Osteocyte (in vitro differentiated cells): Measurements from ENCODE around the gene LAMA3. TPM values are rescaled to one million over a fixed set of nuclear protein-coding genes. Genes with fewer than 3 reads are reported as not detected.

Source experiments
- DNase-seq: peaks from one replicate; pipeline ENCODE4 v3.0.0; 2021; ENCODE audit warnings: mixed read lengths; ENCODE audit not compliant: unreplicated experiment; ENCODE audit errors: extremely low spot score
- H3K27ac Mint-ChIP-seq: one replicate; pipeline ENCODE4 v1.8.0; 2021; ENCODE audit warnings: mild to moderate bottlenecking, mixed read lengths; ENCODE audit not compliant: unreplicated experiment
- H3K27me3 Mint-ChIP-seq: one replicate; pipeline ENCODE4 v1.8.0; 2021; ENCODE audit warnings: mixed read lengths; ENCODE audit not compliant: unreplicated experiment
- H3K36me3 Mint-ChIP-seq: one replicate; pipeline ENCODE4 v1.8.0; 2021; ENCODE audit warnings: mixed read lengths; ENCODE audit not compliant: unreplicated experiment
- H3K4me1 Mint-ChIP-seq: one replicate; pipeline ENCODE4 v1.8.0; 2021; ENCODE audit warnings: mixed read lengths; ENCODE audit not compliant: unreplicated experiment
- H3K4me3 Mint-ChIP-seq: one replicate; pipeline ENCODE4 v1.8.0; 2021; ENCODE audit warnings: mild to moderate bottlenecking, moderate library complexity, mixed read lengths; ENCODE audit not compliant: unreplicated experiment
- H3K9me3 Mint-ChIP-seq: one replicate; pipeline ENCODE4 v1.8.0; 2021; ENCODE audit warnings: mixed read lengths; ENCODE audit not compliant: unreplicated experiment
- CTCF ChIP-seq: fragments of 200-600 bp; sonication (generic); IDR thresholded peaks from 2 replicates; pipeline ENCODE4 v1.5.0; 2021; ENCODE audit warnings: antibody characterized with exemption, mild to moderate bottlenecking, moderate library complexity
- total RNA-seq: library from RNA; stranded (reverse); gene quantifications from 2 replicates; pipeline ENCODE4 v1.2.1, GENCODE V29; 2021

Gene LAMA3
- total RNA-seq, 1 donor from 2014 or later, result not detected

GRCh38 chr18:23992941-23993280 lies 303.7 kb downstream of the LAMA3 start:
- no peak for TF ChIP-seq CTCF
- no peaks in the 10 kb centered on the region for H3K36me3 Mint-ChIP-seq
- no peak overlapping the region for H3K4me3 Mint-ChIP-seq
- peaks cover 28% of the 10 kb centered on the region for H3K27me3 Mint-ChIP-seq
- no peaks in the 10 kb centered on the region for H3K9me3 Mint-ChIP-seq
- H3K4me1 Mint-ChIP-seq, result peaks cover 9% of the 10 kb centered on the region
- no peak overlapping the region for H3K27ac Mint-ChIP-seq
- DNase-seq, result no peak

GRCh38 chr18:23994361-23994902 lies 305.2 kb downstream of the LAMA3 start:
- no peak overlapping the region for H3K4me3 Mint-ChIP-seq
- no peaks in the 10 kb centered on the region for H3K9me3 Mint-ChIP-seq
- H3K4me1 Mint-ChIP-seq, result peaks cover 9% of the 10 kb centered on the region
- no peak overlapping the region for H3K27ac Mint-ChIP-seq
- peaks cover 22% of the 10 kb centered on the region for H3K27me3 Mint-ChIP-seq
- no peaks in the 10 kb centered on the region for H3K36me3 Mint-ChIP-seq
- TF ChIP-seq CTCF, result no peak
- DNase-seq, result peak; percentile 56

- no peak overlapping the region for H3K27ac Mint-ChIP-seq
- peaks cover 9% of the 10 kb centered on the region for H3K4me1 Mint-ChIP-seq
- H3K27me3 Mint-ChIP-seq, result peaks cover 14% of the 10 kb centered on the region
- H3K36me3 Mint-ChIP-seq, result no peaks in the 10 kb centered on the region
- H3K4me3 Mint-ChIP-seq, result no peak overlapping the region
- no peak for TF ChIP-seq CTCF
- peak; percentile 30 for DNase-seq
- no peaks in the 10 kb centered on the region for H3K9me3 Mint-ChIP-seq
Measured at GRCh38 chr18:23995180-23995579, 305.9 kb downstream of the LAMA3 start.

GRCh38 chr18:23998018-23998417 lies 308.8 kb downstream of the LAMA3 start:
- DNase-seq, result no peak
- Mint-ChIP-seq H3K9me3 (no peaks in the 10 kb centered on the region), H3K27me3 (peaks cover 14% of the 10 kb centered on the region), H3K4me3 (no peak overlapping the region), H3K4me1 (peaks cover 8% of the 10 kb centered on the region), H3K27ac (no peak overlapping the region), H3K36me3 (no peaks in the 10 kb centered on the region)
- TF ChIP-seq CTCF, result no peak

GRCh38 chr18:23998820-23999219 lies 309.6 kb downstream of the LAMA3 start:
- Mint-ChIP-seq H3K27ac (no peak overlapping the region), H3K4me3 (no peak overlapping the region), H3K4me1 (peaks cover 8% of the 10 kb centered on the region), H3K27me3 (peaks cover 18% of the 10 kb centered on the region), H3K36me3 (no peaks in the 10 kb centered on the region), H3K9me3 (no peaks in the 10 kb centered on the region)
- TF ChIP-seq CTCF, result no peak
- no peak for DNase-seq
